NCI-H2107 treated with DMSO at 0.1 percent for 48 hours (cell line): ENCODE data around the gene PYGM.

Experiments used
- DNase-seq: peaks from one replicate; lab custom pipeline; 2025; ENCODE audit not compliant: unreplicated experiment; lab: John Stamatoyannopoulos, UW

The PYGM gene

DNA sequence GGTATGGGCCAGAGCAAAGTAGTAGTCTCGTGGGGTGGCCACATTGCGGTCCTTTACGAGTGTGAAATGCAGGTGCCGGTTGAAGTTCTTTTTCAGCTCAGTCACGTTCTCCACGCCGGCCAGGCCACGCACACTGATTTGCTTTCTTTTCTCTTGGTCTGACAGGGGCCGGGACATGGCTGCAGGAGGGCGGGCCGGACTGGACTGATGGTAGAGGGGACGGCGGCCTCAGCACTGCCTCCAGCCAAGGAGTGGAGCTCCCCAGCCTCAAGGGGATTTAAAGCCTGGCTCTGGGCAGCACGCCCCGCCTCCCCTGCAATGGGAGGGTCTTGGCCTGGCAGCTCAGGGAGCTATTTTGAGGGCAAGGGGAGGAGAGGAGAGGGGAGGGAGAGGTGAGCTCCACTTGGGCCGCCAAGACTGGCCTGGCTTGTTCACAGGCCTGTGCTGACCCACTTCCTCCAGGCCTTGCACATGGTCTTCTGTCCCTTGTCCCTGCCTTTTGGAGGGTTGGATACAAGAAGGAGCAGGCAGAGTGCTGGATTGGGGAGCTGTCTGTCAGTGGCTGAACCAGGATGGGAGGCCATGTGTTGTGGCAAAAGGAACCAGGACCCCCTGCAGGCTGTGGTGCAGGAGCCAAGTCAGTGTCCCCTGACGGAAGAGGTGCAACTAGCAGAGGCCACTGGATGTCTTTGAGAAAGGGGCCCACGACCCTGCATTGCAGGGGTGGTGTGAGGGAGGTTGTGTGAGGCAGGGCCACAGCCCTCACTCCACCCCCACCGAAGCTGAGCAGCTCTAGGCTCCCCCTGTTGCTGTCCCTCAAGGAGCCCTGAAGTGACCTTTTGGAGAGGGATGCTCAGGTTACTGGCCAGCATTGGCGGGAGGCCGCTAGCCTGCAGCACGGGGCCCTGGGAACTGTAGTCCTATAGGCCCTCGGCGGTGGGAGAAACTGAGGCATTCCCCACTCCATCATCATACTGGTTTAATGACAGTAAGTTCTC is at the start of gene PYGM:
TSS of gene PYGM (minus strand) at position 253 of the 998 bp plus-strand sequence. CDS start at position 177, 76 bp downstream.
- no peak for DNase-seq

- DNase-seq = no peak
Observed at GRCh38 chr11:64805481-64805880, 45.7 kb upstream of the PYGM start.

DNA sequence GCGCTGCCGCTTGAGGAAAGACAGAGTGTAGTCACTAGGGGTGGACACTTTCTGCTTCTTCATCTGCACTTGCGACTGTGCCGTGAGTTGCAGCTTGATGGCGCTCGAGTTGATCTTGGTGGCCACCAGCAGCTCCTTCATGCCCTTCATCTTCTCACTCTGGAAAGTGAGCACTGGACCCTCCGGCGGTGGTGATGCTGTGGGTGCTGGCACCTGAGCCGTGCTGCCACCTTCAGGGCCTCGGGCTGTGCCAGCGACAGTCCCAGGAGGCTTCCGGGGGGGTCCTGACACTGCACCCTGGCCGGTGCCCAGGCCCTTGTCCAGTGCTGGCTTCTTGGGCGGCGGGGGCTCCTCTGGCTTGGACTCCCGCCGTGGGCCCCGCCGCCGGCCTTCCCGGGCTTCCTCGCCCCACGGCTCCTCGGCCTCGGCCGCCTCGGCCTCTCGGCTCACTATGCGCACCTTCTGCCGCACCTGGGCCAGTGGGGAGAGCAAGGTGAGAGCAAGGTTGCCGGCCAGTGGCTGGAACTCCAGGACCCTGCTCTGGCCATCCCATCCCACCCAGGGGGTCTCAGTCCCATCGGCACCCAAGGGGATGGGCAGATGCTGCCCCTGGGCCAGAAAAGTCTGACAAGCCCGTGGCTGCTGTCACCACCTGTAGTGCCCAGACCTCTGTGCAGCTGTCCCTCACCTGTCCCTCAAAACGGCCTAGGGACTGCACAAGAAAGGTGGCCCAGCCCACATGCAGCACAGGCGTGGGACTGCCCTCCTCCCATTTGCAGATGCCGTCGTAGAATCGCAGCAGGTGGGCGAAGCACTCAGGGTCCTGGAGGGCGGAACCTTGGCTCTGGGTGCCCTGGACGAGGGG is 44.8 kb upstream of the PYGM start:
- DNase-seq = no peak

DNA sequence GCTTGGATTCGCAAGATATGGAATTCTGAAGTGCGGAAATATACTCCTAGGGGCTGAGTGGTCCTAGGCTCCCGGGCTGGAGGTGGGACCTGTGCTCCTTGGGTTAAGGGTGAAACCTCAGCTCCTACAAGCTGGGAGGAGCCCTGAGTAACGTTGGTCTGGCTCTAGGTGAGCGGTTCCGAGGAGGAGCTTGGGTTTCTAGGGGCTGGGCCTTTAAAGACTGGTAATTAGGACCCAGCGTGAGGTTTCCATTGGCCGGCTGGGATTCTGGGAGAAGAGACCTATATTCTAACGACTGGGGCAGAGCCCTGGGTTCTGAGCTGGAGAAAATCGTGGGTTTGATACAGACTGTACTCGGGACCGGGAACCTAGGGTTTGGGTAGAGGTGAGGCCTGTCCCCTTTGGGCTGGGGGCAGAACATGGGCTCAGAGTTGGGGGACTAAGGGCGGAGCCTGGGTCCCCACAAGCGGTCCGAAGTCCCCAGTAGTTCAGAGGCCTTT is 44.1 kb upstream of the PYGM start:
- DNase-seq = no peak

DNA sequence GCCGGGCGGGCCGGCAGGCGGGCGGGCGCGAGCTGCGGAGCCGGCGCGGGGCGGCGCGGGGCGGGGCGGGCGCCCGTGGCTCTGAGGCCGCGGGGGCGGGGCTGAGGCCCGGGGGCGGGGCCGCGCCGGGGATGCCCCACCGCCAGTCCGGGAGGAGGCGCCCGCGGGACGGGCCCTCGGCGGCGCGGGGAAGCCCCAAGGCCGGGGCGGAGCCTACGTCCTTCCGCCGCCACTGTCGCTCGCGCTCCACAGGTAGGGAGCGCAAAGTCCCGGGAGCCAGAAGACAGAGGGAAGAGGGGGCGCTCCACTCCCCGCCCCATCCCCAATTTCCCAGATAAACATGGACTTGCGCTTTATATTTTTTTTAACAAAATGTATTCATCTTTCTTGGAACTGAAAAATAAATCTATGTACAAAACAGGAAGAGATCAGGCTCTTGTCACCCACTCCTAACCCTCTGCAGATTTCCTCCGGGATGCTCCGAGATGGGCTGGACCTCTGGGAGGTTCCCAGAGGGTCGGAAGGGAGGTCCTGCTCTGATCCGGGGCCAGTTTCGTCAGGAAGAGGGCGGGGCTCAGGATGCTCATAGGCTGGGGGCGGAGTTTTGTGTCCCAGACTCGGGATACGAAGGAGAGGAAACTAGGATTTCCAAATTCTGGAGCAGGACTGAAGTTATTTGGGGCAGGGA is 43.5 kb upstream of the PYGM start, which contains the start of gene MAP4K2:
TSS of gene MAP4K2 (minus strand) at position 57 of the 688 bp plus-strand sequence. CDS start 65 bp downstream, outside the sequence.
- peak; percentile 41 for DNase-seq

DNA sequence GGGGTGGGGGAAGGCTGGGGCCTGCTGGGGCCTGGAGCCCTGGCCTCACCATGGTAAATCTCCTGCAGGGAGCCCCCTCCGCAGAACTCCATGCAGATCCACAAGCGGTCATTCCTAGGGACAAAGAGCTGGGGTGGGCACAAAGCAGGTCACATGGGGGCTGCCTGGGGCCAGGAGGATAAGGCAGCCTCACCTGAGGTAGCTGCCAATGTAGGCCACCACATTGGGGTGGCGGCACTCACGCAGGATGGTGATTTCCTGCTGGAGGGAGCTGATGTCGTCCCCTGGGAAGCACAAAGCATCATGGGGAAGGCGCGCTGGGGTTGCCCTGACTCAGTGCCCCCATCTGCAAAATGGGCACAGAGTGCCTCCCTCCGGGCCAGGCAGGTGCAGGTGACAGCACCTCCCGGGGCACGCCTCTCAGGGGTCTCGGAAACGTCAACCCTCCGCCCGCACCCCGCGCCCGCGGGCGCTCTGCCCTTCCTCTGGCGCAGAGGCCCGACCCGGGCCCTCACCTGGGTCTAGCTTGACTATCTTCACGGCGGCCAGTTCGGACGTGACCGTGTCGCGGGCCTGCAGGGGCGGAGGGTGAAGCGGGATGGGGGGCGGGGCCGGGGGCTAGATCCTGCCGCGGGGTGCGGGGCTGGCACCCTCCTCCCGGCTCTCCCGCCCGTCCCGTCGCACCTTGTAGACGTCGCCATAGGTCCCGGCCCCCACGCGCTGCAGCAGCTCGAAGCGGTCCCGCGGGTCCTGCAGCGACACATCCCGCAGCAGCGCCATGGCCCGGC is 42.8 kb upstream of the PYGM start:
- DNase-seq = no peak

DNA sequence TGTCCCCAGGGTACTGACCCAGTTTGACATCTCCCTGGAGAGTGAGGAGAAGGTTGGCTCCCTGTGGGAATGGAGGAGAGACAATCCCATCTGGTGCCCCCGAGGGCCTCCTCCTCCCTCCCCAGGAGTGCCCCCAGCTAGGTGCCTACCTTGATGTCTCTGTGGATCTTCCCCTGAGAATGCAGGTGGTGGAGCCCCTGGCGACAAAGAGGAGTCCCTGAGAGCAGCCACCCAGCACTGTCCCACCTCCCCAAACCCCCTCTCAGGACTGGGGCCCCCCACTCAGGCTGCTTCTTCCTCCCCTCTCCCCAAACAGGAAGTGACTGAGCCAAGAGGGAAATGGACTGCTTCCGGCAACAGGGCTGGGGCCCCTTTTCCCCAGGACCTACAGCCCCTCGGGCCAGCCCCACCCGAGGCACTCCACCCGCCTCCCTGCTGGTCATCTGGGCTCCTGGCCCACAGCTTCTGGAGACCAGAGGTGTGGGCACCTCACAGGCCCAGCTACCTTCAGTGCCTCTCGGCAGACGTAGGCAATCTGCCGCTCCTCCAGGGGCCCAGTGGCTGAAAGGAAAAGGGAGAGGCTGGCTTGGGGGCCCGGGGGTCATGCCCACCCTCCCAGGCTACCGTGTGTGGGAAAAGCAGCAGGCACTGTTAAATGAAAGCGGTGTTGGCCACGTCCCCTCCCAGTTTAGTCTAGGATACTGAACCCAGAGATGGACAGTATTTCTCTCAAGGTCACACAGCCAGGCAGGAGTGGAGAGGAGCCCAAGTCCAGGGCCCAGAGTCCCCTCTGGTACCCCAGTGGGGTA is 42.0 kb upstream of the PYGM start:
- DNase-seq = no peak

DNA sequence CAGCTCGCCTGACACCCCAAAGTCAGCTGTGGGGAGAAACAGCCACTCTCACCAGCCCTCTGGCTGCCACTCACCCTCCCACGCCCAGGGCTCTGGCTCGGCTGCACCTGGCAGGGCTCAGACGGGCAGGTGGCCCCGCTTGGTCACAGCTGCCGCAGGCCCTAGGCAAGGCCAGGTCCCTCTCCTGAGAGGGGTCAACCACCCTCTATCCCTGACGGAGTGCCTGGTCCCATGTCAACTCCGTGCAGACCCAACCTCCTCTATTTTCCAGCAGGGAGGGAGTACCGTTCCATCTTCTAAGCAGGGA is 41.3 kb upstream of the PYGM start:
- DNase-seq = no peak

DNA sequence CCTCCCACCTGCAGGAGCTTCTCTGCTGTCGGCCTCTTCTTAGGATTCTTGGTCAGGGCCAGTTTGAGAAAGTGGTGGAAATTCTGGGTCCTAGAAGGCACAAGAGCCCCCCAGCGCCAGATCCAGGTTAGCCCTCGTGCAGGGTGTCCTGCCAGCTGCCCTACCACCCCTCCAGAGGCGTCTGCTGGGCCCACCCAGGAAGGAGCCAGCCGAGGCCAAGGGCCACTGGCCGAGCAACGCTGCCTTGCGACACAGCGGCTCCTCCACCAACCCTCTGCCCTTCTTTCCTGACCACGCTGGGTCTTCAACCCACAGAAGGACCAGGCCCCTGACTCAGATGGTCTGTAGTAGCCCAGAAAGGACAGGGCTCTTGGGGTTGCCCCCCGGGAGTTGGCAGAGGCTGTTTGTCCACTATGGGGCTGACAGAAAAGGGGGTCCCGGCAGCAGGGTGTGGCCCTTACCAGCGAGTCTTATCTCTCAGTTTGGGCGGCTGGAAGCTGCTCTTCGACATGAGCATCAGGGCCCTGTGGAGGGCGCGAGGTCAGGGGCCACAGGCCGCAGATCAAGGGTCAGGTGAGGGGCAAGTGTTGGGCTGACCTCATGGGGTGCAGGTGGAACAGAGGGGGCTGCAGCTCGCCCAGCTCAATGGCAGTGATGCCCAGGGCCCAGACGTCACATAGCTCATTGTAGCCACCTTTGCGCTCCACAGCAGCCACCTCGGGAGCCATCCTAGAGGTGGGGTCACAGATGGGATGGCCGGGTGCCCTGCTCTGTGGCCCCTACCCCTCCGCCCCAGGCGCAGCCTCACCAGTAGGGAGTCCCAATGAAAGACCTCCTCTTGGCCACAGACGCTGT is 40.8 kb upstream of the PYGM start:
- no peak for DNase-seq

DNA sequence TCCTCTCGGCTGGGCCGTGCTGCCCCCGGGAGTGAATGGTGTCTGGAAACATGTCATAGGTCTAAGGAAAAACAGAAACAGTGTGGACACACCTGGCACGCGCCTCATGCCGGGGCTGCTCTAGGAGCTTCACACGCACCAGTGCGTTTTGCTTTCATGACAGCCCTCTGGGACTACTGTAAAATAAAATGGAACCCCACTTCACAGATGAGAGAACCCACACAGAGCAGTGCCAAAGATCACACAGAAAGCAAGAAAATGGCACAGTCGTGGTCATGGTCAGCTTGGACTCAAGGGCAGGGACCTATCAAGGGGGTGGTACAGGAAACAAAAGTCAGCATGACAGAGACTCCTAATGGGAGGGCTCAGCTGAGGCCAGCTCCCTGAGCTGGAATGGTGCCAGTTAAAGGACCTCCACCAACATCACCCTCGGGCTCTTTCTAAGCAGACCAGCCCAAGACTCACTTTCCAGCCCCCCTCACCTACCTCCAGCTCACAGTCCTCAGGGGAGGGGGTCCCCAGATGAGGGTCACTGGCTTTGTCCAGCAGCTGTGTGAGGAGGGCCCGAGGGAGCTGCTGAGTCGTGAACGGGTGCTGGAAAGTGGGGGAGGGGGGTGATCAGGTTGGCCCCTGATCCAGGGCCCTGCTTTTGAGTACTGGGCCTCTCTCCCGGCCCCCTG is 40.0 kb upstream of the PYGM start:
- DNase-seq = peak; percentile 40

DNA sequence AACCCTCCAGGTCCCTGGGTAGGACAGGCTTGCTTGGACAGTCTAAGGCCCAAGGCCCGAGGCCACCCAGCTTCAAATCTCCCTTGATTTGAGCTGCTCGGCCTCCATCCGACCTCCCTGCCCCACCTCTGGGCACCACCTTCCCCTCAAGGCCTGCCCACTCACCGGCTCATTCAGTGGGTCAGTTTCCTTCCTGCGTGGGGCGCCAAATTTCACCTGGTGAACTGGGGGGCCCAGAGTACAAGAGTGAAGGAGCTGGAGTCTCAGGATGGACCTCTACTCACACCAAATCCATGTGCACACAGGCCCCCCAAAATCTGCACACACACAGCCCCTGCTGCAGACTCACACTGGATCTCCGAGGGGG is 39.5 kb upstream of the PYGM start:
- no peak for DNase-seq

GRCh38 chr11:64796757-64797541 is 37.2 kb upstream of the PYGM start:
- no peak for DNase-seq

- no peak for DNase-seq
Observed at GRCh38 chr11:64796047-64796756, 36.4 kb upstream of the PYGM start.

DNA sequence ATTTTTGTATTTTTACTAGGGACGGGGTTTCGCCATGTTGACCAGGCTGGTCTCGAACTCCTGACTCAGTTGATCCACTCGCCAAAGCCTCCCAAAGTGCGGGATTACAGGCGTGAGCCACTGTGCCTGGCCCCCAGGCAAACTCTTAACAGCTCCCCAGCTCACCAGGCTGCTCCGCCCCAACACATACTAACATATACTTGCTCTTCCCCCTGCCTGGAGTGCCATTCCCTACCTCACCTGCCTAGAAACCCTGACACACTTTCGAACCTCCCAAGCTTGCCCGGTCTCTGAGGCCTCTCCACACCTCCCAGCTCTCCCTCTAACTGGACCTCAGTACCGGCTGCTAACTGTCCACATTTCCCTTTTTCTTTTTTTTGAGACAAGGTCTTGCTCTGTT is 34.8 kb upstream of the PYGM start:
- no peak for DNase-seq

DNA sequence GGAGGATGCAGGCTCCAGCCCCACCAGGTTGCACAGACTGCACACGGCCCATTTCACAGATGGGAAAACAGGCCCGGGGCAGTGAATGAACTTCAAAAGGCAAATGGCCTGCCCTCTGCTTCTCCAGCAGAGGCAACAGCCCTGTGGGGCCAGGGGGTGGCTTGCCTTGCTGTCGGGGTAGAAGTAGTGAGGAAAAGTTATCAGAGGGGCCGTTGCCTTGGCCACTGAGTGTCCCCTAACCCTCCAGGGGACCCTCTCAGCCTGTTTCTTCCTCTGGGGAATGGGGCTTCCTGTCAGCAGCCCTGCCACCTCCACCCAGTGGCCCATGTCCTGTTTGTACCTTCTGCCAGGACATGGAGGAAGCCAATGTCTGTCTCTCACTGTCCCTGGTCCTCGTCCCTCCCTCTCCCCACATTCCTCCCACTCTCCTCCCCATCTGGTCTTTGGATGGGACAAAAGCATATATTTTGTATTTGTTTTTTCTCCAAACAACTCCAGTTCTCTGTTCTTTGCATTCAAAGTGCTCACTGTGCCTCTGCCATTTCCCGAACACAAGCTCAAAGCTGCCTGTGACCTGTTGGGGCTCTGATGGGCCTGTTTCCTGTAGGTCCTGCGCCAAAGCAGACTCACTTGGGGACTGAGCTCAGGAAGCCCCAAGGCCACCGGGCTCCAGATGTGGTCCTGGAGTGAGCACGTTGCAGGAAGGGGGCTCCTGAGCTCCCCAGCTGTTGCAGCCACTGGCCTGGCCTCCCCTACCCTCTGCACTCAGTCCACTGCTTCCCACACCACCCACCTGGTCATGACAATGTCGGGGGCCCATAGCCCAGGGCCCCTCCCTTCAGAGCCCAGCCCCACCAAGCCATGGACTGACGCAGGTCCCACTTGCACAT is 33.7 kb upstream of the PYGM start:
- no peak for DNase-seq

- no peak for DNase-seq
Observed at GRCh38 chr11:64792482-64792881, 32.7 kb upstream of the PYGM start.
